CD4-positive, alpha-beta T cell treated with Interleukin-17A for 4 hours (primary cell): Measurements from ENCODE around the gene TF.
"Not testable (repeated sequence)": the region's sequence is repeated elsewhere in the genome, so short reads cannot be mapped to it uniquely, and the experiment has no call there.

ENCODE experiments used
- DNase-seq: peaks from one replicate; pipeline ENCODE4 v3.0.0-alpha.2; 2020; ENCODE audit warnings: mixed read lengths

The TF gene

DNA sequence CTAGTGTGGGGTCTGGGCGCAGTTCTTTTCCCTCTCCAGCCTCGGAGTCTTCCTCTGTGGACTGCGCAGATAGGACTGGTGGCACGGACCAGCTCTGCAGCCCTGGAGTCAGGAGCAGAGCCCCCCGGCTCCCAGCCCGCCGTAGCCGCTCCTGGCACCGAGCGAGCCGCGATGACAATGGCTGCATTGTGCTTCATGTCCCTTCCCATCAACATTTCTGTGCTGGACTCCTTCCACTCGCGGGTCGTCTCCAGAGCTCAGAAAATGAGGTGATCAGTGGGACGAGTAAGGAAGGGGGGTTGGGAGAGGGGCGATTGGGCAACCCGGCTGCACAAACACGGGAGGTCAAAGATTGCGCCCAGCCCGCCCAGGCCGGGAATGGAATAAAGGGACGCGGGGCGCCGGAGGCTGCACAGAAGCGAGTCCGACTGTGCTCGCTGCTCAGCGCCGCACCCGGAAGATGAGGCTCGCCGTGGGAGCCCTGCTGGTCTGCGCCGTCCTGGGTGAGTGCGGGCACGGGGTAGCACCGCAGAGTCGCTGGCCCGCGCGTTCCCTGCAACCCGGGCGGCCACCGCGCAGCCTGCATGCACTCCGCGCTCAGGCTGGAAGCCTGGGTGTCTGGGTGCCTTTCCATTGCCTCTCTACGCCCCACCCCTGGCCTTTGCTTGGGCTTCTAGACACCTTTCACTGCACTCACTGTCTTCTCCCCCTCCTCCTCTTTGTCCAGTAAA, at the start of gene TF:
Gene TF (plus strand): TSS at position 413 of the 731 bp plus-strand sequence. CDS start 48 bp downstream, at position 461.
- no peak for DNase-seq

DNA sequence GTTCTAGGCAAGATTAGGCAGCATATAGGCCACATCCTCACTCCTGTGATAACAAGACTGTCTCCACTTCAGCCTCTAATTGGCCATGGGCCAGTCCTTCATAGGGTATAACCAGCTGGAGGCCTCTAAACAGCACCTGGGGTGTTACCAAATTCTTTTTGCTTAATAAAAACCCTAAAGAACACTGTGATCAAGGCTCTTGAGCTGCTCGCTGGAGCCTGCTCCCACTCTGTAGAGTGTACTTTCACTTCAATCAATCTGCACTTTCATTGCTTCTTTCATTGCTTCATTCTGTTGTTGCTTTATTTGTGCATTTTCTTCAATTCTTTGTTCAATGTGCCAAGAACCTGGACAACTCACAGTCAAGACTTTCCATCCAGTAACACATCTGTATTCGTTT, 48.2 kb upstream of the TF start:
- DNase-seq = no peak

DNA sequence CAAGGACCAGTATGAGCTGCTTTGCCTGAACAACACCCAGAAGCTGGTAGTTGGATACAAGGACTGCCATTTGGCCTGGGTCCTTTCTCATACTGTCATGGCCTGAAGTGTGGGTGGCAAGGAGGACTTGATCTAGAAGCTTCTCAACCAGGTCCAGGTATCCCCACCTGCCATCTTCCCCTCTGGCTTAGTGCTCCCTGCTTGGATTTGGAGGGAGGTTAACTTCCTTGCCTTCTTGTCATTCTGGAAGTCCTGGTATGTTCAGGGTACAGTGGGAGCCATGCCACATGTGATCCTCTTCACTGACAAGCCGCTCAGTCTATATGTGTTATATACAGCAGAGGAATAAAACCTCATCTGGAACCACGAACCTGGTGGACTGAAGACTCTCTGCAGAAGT, 46.7 kb upstream of the TF start:
- DNase-seq = no peak

DNA sequence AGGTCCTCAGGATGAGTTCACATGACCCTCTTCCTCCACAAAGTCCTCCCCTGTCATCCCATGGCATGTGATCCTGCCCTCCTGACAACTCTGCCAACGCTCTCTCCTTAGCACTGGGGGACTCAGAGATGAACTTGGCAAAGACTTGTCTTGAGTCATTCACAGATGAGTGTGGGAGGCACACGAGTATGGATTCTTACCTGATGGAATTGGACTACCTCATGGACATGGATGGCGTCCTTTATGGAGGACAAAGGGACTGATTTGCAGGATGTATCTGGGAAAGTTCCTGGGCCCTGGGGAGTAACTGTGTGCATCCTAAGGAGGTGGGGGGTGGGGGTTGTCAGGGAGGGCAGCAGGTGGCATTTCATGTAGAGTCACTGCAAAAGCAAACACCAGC, 46.3 kb upstream of the TF start:
- DNase-seq = no peak

DNA sequence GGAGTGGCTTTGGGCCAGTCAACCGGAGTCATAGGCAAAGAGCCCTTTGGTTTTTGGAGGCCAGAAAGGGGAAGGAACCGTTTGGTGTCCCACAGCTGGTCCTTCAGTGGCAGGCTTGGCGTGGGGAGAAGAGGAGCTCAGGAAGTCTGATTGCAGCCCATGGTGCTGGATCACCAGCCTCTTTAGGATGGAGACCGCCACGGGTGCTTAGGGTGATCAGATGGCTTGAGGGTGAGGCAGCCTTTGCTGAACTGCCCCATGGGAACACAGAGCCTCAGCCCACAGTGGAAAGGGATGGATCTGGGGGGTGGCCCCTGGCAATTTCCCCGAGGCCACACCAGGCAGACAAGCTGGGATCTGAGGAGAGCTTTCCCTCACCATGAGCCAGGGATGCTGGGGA, 45.8 kb upstream of the TF start:
- no peak for DNase-seq

DNA sequence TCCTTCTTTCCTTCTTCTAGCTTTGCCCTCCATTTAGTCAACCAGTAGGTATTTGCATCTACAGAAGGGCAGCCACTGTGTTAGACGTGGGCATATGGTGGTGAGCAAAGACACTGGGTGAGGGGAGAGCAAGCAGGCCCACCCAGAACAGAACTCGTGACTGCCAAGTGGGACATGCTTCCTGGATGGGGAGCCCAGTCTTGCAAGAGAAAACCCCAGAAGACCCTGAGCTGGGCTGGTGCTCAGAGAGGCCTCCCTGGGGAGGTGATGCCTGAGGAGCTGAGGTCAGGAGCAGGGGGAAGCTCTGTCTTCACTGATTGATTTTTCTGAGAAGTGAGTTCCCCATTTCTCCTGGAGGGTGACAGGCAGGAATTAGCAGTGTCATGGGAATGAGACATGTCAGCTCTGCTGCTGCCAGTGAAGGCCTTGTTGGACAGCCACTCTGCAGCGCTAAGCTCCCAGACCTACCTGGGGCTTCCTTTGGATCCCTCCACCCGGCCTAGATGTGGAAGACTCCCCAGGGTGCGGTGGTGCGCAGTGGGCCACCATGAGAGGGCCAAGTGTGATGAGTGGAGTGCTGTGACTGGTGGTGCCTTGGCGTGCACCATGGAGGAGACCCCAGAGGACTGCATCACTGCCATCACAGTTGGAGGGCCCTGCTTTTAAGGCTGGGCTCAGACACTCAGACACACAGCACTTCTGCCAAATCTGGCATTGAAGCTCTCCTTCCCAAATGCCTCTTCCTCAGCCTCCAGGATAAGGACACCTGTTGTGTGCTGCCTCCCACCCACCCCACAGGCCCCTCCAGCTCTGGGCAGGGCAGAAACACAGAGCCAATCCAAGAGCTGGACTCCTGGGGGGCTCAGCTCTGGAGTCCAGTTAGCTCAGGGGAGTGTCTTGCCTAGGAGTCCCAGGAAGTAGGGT, 44.5 kb upstream of the TF start:
- no peak for DNase-seq

DNA sequence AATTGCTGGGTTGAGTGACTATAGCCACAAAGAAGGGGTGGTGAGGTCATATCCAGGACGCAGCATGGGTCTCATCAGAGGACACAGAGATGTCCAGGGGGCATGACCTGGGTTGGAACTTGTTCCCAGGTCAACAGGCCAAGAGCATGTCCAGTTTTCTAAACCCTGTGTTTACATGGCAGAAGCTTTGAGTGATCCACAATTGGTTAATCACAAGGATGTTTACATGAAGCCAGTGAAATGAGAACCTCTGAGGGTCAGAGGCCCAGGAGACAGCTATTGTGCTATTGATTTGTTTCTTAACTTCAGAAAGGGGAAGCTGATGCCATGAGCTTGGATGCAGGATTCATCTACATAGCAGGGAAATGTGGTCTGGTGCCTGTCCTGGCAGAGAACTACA, 42.3 kb upstream of the TF start:
- no peak for DNase-seq

DNA sequence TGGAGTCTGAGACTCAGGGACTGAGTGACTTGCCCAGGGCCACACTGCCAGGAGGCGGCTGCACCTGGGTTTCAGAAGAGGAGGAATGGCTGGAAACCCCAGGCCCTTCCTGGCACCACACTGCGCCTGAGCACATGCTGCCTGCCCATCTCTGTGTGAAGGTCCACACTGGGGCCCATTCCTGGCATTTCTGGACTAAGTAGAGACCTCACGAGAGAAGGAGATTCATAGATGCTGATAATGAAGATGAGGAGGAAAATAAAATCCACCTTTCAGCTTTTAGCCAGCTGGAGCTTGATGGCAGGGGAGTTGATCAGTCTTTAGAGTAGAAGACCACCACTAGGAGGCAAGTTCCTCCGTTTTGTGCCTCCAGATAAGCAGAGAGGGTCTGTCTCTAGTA, 40.2 kb upstream of the TF start:
- no peak for DNase-seq

DNA sequence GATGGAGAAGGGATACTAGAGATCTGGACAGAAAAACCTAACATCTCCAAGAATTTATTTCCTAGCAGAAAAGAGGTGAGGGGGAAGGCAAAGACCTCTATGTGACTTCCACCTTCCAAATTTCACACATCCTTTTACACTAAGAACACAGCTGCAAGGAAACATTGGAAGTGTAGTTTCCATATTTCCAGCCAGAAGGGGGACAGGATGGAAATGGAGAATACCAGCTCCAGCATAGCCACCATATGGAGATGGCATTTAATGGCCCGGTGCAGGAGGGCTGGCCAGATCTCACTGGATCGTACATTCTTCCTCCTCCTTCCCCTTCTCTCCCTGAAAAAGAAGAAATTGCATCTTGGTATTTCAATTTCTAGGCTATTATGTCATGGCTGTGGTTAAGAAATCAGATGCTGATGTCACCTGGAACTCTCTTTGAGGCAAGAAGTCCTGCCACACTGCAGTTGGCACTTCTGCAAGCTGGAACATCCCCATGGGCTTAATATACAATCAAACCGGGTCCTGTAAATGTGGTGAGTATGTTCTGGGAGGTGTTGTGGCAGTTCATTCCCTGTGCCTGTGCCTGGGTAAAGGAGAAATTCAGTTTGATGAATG, 36.9 kb upstream of the TF start:
- no peak for DNase-seq

DNA sequence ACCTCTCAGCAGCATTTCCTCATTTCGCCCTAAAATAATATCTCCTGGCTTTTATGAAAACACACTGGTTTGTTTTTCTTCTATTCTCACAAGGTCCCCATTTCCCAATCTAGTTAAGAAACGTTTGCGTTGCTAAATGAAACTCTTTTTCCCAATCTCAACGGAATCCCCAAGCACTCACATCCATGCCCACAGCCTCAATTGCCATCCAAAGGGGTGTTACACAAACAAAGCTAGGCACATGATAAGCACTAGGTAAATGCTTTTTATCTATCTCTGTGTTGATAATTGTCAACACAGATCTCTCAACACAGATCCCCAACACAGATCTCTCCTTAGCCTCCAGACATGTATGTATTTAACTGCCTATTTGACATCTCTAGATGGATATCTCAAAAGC, 35.2 kb upstream of the TF start:
- DNase-seq = no peak

DNA sequence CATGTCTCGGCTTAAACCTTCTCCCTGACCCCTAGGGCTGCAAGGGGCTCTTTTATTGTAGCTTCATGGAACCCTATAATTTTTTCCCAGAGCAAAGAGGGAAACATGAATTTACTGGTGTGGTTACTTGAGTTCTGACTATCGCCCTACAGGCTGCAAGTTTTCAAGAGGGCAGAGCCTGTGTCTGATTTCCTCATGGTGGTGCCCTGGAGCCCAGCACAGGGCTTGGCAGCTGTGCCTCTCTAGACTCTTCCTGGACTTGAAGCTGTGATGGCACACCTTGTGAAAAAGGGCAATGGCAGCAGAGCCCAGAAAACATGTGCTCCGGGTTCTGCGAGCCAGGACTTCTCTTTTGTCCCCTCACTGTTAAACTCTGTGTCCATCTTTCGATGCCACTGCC, 34.2 kb upstream of the TF start:
- no peak for DNase-seq

DNA sequence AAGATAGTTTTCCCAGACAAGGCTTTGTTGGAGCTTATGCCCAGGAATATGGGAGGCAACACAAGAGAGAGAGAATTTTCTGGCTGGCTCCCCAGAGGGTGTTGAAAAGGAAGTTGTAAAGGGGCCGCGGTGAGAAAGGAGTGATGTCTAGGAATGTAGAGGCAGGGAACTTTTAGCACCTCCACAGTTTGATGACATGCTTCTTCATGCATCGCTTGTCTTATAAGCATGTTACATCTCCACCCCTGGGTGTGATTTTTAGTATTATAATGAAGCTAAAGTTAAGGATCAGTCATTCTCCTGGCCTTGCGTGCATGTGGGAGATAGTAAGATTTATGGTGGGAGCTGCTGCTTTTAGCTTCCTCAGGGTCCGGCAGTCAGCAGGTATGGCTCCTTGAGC, 32.8 kb upstream of the TF start:
- no peak for DNase-seq

DNA sequence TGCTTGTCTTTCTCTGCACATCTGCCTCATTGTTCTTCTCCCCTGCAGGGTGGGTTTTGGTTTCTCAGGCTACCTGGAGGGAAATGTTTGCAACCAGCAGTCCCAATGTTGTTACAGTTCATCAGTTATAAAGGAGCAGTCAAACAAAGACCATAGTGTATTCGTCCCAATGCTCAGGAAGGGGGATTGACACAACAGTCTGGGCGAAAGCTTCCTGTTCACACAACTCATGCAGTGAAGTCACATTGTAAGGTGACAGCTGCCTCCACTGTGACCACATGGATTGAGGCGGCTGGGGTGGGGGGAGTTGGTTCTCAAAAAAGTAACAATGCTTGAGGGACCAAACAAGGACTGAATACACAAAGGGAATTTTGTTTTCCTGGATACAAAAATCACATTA, 28.8 kb upstream of the TF start:
- DNase-seq = no peak

DNA sequence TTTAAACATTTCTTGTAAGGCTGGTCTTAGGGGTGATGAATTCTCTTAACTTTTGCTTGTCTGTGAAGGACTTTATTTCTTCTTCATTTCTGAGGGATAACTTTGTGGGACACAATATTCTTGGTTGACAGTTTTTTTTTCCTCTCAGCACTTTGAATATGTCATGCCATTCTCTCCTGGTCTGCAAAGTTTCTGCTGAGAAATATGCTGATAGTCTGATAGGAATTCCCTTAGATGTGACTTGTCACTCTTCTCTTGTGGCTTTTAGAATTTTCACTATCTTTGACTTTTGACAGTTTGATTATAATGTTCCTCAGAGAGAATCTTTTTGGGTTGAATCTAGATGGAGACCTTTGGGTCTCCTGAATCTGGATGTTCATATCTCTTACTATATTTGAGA, 23.3 kb upstream of the TF start:
- no peak for DNase-seq

DNA sequence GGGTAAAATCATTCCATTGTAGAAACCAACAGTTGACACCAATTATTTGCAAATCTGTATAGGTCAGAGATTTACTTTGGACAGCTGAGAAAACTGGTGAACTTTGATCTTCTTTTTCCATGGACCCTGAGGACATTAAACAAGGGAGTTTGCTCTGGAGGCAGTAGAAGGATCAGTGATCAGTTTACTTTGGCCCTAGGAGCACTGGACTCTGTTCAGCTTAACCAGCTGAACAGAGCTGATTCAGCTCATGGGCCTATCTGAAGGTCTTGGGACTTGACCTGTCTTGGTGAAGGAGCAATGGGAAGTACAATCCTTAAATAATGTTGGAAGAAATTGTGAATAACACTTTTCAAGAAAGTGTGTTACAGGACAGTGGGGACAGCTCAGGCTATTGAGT, 15.2 kb upstream of the TF start:
- DNase-seq = no peak

DNA sequence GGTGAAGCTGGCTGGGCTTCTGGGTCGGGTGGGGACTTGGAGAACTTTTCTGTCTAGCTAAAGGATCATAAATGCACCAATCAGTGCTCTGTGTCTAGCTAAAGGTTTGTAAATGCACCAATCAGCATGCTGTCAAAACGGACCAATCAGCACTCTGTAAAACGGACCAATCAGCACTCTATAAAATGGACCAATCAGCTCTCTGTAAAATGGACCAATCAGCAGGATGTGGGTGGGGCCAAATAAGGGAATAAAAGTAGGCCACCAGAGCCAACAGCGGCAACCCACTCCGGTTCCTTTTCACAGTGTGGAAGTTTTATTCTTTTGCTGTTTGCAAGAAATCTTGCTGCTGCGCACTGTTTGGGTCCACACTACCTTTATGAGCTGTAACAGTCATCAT, 14.0 kb upstream of the TF start:
- not testable (repeated sequence) for DNase-seq

DNA sequence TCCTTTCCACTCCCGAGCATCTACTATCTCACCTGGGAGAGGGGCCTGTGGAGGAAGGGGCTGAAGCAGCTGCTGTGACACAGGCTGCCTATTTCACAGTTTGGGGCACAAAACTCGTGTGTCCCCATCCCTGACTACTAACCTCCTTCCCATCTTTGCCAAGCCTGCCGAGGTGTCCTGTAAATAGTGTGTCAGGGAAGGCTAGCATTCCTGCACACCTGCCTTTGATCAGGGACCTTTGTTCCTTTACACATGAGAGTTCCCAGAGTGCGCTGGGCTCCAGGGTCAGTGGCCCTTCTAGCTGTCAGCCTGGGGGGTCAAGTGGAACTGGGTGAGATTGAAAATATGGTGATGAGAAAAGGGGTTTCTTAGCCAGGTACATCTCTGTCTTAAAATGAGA, 13.0 kb upstream of the TF start:
- no peak for DNase-seq

DNA sequence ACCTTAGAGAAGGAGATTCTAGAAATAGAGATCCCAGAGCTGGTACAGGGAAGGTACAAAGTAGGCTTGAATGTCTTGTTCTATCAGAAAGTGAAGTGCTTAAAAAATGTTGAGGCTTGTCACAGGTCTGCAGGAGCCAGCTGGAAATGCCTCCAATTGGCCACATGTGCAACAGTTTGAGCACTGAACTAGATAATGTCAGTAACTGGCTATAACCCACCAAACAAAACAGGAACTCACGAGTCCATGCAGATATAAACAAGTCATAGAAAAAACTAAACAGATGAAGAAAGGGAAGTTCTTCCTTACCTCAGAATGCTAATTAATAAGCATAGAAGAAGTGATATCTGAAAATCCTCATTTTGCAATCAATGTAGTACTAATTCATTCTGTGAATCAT, 11.9 kb upstream of the TF start:
- DNase-seq = no peak

DNA sequence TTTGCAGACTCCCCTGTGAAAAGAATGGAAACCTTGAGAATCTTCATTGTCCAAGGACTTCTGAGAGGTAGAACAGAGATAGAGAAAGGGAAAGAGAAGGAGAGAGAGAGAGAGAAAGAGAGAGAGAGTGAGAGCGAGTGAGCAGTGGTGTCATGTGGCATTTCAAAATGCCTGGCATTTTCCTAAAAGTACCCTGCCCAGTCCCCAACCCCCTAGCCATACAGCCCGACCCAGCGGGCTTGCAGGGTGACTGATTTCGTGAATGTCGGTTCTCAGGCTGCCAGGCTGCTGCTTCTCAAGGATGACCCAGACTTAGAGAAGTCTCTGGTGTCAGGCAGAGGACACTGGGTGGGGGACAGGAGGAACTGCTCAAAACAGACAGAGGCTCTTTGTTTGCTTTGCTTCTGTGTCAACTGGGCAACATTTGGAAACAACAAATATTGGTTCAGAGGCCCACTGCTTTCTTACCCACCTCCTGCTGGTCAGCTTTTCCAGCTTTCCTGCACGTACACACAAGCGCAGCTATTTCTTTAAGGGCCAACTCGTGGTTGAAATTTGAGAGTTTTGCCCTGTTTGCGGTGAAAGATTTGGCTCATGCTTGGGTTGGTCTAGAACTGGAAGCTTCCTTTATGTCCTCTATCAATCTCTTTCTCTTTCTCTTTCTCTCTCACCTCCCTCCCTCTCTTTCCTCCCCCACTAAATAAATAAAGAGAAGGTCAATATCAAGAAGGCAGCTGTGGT, 3.7 kb upstream of the TF start:
- no peak for DNase-seq

DNA sequence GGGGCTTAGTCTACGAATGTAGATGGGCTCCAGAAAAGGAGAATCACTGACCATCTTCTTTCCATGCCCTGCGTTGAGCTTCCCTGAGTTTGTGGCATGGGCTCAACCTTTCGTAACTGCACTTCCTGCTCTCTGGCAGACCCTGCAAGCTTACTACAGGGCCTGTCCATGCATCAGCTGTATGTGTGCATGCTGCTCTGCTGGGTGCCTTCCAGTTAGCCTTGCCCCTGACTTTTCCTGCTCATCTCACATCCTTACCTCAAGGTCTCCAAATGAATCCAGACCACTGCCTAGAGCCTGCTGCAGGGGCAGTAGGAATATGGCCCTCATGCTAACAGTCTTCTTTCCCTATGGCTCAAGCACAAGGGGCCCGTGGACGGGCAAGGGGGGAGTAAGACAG, 2.0 kb upstream of the TF start:
- DNase-seq = no peak

DNA sequence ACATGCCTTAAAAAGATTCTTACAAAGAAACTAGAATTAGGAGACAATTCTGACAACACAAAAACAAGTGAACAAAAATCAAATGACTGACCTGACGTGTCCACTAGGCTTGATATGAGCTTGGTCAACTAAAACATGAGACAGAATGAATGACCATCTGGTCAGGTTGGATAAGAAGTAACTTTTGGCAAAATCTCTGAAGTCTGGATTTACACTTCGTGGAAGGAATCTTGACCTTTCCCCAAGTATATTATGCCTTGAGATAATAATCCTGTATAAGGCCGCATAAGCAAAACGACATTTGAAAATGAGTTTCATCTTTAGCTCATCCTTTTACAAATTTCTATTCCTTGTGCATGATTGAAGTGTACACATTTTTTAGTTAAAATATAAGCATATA, 1.1 kb upstream of the TF start:
- no peak for DNase-seq

DNA sequence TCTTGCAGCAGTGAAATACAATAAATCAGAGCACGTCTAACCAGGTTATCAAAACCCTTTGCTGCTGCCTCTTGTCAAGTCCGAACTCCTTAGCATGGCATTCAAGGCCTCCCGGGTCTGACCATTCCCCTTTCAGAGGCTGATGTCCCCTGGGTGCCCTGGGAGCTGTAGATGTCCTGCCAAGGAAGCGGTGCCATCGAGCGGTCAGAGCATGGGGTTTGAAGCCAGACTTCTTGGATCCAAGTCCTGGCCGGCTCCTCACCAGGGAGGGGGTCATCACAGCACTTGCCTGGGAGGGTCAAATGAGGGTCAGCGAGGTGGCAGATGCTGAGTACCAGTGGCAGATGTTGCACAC, 496 bp downstream of the TF start:
- no peak for DNase-seq

DNA sequence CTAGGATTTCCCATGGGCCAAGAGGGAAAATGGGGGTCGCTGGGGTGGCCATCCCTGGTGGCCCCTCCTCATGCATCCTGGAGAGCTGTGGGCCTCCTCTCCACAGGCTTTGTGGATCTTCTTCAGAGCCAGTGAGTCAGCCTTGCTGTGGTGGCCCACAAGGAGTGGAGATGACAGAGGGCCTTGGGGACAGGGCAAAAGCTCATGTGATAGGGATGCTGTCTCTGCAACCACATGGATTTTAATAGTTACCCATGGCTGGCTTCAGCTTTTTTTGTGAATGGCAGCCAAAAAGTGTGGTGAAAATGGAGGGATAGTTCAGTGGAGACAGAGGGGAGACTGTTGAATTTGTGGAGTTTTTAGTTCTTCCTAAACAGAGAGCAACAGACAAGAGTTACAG, 1.2 kb downstream of the TF start:
- DNase-seq = no peak
